Measurements from ENCODE around the gene GLT8D2.

Gene GLT8D2

DNA sequence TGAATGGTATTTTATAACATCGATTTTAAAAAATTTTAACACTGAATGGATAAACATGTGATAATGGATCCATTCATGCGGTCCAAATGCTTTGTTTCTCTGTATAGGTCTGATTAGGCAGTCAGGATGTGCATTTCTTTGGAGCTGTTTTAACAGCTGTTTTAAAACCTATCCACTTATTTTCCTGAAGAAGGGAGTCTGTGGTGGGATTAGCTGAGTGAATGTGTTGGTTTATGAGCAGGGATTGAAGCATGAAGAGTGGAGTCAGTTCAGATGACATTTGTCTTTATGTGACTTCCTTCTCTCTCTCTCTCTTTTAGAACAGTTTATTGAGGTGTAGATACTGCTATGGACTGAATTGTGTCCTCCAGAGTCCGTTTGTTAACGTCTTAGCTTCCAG is 37.7 kb downstream of the GLT8D2 start:
- Histone ChIP-seq H3K27ac (ENCODE audit: low read depth, low read length) (no peak overlapping the region), H3K9me2 (replicated peaks; ENCODE audit: control insufficient read depth, low read length) (no peaks in the 10 kb centered on the region), H3K4me3 (ENCODE audit: low read length) (no peak overlapping the region)

DNA sequence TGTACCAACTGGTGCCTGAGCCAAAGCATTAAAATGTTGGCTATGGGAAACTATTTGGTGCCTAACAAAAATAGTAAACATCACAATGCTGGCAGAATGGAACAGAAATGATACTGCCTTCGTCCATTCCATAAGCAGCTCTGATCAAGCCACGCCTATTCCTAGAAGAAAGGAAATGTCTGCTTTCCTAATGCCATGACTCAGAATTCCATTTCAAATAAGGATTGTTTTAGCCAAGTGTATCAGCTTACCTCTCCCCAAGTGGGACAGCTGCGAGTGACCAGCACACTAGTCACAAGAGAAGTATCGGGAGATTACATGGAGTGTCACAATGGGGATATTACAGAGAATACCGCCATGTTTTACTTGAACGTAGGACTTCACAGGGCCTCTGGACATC is 38.7 kb downstream of the GLT8D2 start:
- no peak for TF ChIP-seq EZH2phosphoT487 (IDR thresholded peaks at IDR 0.05; ENCODE audit: borderline replicate concordance, low read length)
- TF ChIP-seq, protein P1, sequence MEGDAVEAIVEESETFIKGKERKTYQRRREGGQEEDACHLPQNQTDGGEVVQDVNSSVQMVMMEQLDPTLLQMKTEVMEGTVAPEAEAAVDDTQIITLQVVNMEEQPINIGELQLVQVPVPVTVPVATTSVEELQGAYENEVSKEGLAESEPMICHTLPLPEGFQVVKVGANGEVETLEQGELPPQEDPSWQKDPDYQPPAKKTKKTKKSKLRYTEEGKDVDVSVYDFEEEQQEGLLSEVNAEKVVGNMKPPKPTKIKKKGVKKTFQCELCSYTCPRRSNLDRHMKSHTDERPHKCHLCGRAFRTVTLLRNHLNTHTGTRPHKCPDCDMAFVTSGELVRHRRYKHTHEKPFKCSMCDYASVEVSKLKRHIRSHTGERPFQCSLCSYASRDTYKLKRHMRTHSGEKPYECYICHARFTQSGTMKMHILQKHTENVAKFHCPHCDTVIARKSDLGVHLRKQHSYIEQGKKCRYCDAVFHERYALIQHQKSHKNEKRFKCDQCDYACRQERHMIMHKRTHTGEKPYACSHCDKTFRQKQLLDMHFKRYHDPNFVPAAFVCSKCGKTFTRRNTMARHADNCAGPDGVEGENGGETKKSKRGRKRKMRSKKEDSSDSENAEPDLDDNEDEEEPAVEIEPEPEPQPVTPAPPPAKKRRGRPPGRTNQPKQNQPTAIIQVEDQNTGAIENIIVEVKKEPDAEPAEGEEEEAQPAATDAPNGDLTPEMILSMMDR (IDR thresholded peaks at IDR 0.05; ENCODE audit: low read depth, low read length, poor library complexity, severe bottlenecking) = no peak
- H3K27ac ChIP-seq (ENCODE audit: low read depth, low read length) = no peak overlapping the region
- H3K4me1 ChIP-seq (ENCODE audit: control insufficient read depth, low read length) = no peaks in the 10 kb centered on the region
- no peaks in the 10 kb centered on the region for H4K20me1 ChIP-seq (ENCODE audit: control insufficient read depth, insufficient read depth, low read depth, low read length)
- H3K9me3 ChIP-seq (ENCODE audit: control insufficient read depth, insufficient read depth, low read length) = no peaks in the 10 kb centered on the region
- no peaks in the 10 kb centered on the region for H3F3A ChIP-seq (ENCODE audit: control insufficient read depth, insufficient read depth)
- H3K4me3 ChIP-seq (ENCODE audit: low read length) = no peak overlapping the region
- peaks cover 8% of the 10 kb centered on the region; the same call in 1 of the 2 replicates for H3K27me3 ChIP-seq (ENCODE audit: control insufficient read depth, low read length)
- H3K79me2 ChIP-seq (ENCODE audit: control insufficient read depth, low read length) = no peaks in the 10 kb centered on the region
- no peaks in the 10 kb centered on the region for H3K9me2 ChIP-seq (replicated peaks; ENCODE audit: control insufficient read depth, low read length)
- H3K36me3 ChIP-seq (ENCODE audit: control insufficient read depth, low read length) = no peaks in the 10 kb centered on the region
- H3K4me2 ChIP-seq (ENCODE audit: low read length) = no peak overlapping the region

More for the DNA sequence above, 37.7 kb downstream of the GLT8D2 start:
- H3K79me2 ChIP-seq (ENCODE audit: control insufficient read depth, low read length) = no peaks in the 10 kb centered on the region
- no peaks in the 10 kb centered on the region for H3K9me3 ChIP-seq (ENCODE audit: control insufficient read depth, insufficient read depth, low read length)
- H3K4me2 ChIP-seq (ENCODE audit: low read length) = no peak overlapping the region
- no peaks in the 10 kb centered on the region for H4K20me1 ChIP-seq (ENCODE audit: control insufficient read depth, insufficient read depth, low read depth, low read length)
- no peak for TF ChIP-seq EZH2phosphoT487 (IDR thresholded peaks at IDR 0.05; ENCODE audit: borderline replicate concordance, low read length)
- TF ChIP-seq, protein P1 (IDR thresholded peaks at IDR 0.05; ENCODE audit: low read depth, low read length, poor library complexity, severe bottlenecking) = no peak
- no peaks in the 10 kb centered on the region for H3K4me1 ChIP-seq (ENCODE audit: control insufficient read depth, low read length)
- H3K36me3 ChIP-seq (ENCODE audit: control insufficient read depth, low read length) = no peaks in the 10 kb centered on the region
- peaks cover 8% of the 10 kb centered on the region; the same call in 1 of the 2 replicates for H3K27me3 ChIP-seq (ENCODE audit: control insufficient read depth, low read length)
- H3F3A ChIP-seq (ENCODE audit: control insufficient read depth, insufficient read depth) = no peaks in the 10 kb centered on the region

DNA sequence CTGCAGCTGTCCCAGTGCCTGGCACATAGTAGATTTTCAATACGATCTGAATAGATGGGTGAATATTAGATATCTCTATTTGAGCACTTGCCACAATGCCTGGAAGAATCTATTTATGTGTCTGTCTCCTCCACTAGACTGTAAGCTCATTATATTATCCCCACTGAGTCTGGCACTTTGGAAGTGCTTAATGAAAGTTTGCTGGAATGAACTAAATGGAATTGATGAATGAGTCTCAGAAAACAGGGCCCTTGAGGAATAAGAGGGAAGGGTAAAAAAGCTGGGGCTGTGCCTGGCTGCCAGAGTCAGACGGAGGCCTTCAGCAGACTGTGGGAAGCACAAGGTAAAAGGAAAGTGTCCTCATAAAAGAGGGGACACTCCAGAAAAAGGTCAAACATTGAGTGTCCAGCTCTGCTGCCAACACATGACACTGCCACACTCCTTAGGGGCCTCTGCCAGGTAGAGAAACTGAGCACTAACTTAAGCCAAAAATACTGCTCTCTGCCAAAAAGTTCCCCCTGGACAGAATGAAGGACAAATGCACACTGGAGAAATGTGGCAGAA is 39.3 kb downstream of the GLT8D2 start:
- no peaks in the 10 kb centered on the region for H3K36me3 ChIP-seq (ENCODE audit: control insufficient read depth, low read length)
- H3K4me1 ChIP-seq (ENCODE audit: control insufficient read depth, low read length) = no peaks in the 10 kb centered on the region
- H3K79me2 ChIP-seq (ENCODE audit: control insufficient read depth, low read length) = no peaks in the 10 kb centered on the region
- no peaks in the 10 kb centered on the region for H4K20me1 ChIP-seq (ENCODE audit: control insufficient read depth, insufficient read depth, low read depth, low read length)
- no peaks in the 10 kb centered on the region for H3K9me3 ChIP-seq (ENCODE audit: control insufficient read depth, insufficient read depth, low read length)
- no peaks in the 10 kb centered on the region for H3F3A ChIP-seq (ENCODE audit: control insufficient read depth, insufficient read depth)
- H3K9me2 ChIP-seq (replicated peaks; ENCODE audit: control insufficient read depth, low read length) = no peaks in the 10 kb centered on the region
- H3K27me3 ChIP-seq (ENCODE audit: control insufficient read depth, low read length) = peaks cover 8% of the 10 kb centered on the region; the same call in 1 of the 2 replicates
- no peak for TF ChIP-seq EZH2phosphoT487 (IDR thresholded peaks at IDR 0.05; ENCODE audit: borderline replicate concordance, low read length)
- TF ChIP-seq, protein P1 (IDR thresholded peaks at IDR 0.05; ENCODE audit: low read depth, low read length, poor library complexity, severe bottlenecking) = no peak
- no peak overlapping the region for H3K4me3 ChIP-seq (ENCODE audit: low read length)
- no peak overlapping the region for H3K27ac ChIP-seq (ENCODE audit: low read depth, low read length)
- H3K4me2 ChIP-seq (ENCODE audit: low read length) = no peak overlapping the region

Data from DOHH2 (cell line).